T-helper 1 cell treated with Interleukin-12 subunit alpha and Interleukin-12 subunit beta and Interleukin-4 antibody, amounts not matched to agents 30 μg/mL and 1 μg/mL, for 36 hours (primary cell): ENCODE results near the gene UBE2E2.
"Not testable (repeated sequence)": the region's sequence is repeated elsewhere in the genome, so short reads cannot be mapped to it uniquely, and the experiment has no call there.

Experiments used
- H3K27ac Mint-ChIP-seq: one replicate; pipeline ENCODE4 v1.8.0; 2021; ENCODE audit warnings: mild to moderate bottlenecking, mixed read lengths
- H3K27me3 Mint-ChIP-seq: one replicate; pipeline ENCODE4 v1.8.0; 2021; ENCODE audit warnings: low read depth, mixed read lengths
- H3K36me3 Mint-ChIP-seq: one replicate; pipeline ENCODE4 v1.8.0; 2021; ENCODE audit warnings: low read depth, mixed read lengths
- H3K4me1 Mint-ChIP-seq: one replicate; pipeline ENCODE4 v1.8.0; 2021; ENCODE audit warnings: low read depth, mixed read lengths
- H3K4me3 Mint-ChIP-seq: one replicate; pipeline ENCODE4 v1.8.0; 2021; ENCODE audit warnings: mild to moderate bottlenecking, moderate library complexity, mixed read lengths
- H3K9me3 Mint-ChIP-seq: one replicate; pipeline ENCODE4 v1.8.0; 2021; ENCODE audit warnings: mixed read lengths

UBE2E2 gene

DNA sequence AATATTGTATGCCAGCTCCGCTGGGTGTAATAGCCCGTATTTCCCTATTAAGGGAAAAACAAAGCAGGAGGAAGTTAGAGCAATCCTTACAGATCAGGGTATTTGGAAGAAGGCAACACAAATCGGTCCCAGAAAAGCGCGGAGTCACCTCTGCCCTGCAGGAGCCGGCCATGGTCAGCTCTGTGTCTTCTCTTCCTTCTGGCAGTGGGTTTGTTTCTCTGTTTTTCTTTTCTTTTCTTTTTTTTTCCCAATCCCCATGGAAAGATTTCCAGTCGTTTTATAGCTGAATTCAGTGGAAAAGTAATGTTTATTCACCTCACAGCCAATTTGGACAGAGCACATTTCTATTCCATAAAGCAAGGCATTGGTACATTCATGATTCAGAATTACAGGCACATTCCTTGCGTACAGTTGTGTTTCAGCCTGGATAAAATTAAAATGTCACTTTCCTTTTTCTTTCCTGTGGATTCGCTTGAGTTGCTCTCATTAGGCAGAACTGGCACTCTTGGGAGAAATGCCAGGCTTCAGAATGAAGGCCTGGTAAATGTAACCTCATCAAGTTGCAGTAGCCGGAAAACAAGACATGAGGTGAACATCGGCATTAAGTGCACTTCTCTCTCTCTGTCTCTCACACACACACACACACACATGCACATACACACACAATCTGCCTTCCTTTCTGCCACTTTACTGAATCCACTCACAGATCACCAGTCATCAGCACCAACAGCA lies 398.1 kb downstream of the UBE2E2 start:
- no peaks in the 10 kb centered on the region for H3K9me3 Mint-ChIP-seq

DNA sequence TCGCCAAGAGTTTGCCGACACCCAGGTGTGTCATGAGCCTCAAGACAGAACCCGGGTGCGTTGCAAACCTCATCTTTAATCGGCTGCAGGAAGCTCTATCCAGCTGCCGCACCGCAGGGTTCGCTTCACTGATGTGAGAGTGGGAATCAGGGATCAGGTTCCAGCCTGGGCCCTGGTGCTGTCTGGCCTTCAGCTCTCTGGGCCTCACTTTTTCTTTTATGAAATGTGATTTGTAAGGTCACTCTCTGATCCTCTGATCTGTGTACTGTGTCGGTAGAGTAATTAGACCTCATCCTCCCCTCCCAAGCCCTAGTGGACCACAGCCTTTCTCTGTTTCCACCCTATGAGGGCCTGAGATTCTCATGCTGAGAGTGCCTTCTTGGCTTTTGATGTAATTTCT lies 399.8 kb downstream of the UBE2E2 start:
- no peak overlapping the region for H3K27ac Mint-ChIP-seq
- no peaks in the 10 kb centered on the region for H3K27me3 Mint-ChIP-seq
- H3K4me3 Mint-ChIP-seq, result no peak overlapping the region
- H3K4me1 Mint-ChIP-seq, result no peaks in the 10 kb centered on the region
- no peaks in the 10 kb centered on the region for H3K9me3 Mint-ChIP-seq
- H3K36me3 Mint-ChIP-seq, result no peaks in the 10 kb centered on the region

More for the DNA sequence above, 398.1 kb downstream of the UBE2E2 start:
- Mint-ChIP-seq H3K36me3 (no peaks in the 10 kb centered on the region), H3K4me1 (no peaks in the 10 kb centered on the region), H3K27ac (no peak overlapping the region), H3K4me3 (no peak overlapping the region), H3K27me3 (no peaks in the 10 kb centered on the region)

DNA sequence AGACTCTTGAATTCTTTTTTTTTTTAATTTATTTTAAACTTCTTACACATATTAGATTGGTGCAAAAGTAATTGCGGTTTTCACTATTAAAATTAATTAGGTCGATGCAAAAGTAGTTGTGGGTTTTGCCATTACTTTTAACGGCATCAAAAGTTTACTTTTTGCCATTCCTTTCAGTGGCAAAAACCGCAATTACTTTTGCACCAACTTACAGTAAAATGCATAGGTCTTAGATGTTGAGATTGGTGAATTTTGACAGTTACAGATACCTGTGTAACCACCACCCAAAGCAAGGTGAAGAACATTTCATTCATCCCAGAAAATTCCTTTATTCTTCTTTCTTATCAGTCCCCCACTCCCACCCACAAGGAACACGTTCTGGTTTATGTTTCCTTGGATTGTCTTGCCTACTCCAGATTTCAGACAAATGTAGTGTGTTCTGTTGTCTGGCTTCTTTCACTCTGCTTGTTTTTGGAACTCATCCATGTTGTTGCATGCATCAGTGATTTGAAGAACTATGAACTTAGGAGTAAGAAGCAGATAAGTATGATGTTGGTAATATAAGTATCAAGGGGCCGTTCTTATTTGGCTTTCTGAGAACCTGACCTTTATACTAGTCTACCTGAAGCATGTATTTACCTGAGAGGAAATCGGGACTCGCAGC lies 404.2 kb downstream of the UBE2E2 start:
- no peak overlapping the region for H3K4me3 Mint-ChIP-seq

DNA sequence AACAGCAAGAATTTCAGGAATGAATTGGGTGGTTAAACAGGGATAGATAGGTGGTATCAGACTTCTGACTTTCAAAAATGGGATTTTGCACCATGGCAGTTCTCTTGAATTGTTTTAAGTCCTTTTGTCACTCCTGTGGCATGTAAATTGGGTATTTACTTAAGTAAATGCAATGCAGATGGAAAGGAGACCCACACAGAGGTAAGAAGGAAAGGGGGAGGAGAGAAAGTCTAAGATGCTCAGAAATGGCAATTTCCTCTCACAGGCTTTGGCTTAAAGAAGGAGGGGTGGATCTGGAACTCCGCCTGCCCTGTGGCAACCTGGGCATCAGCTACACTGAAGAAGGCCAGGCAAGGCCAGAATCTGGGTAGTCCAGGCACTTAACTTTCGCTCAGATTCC lies 405.5 kb downstream of the UBE2E2 start:
- no peak overlapping the region for H3K27ac Mint-ChIP-seq
- H3K36me3 Mint-ChIP-seq, result no peaks in the 10 kb centered on the region
- no peaks in the 10 kb centered on the region for H3K27me3 Mint-ChIP-seq
- H3K4me1 Mint-ChIP-seq, result no peaks in the 10 kb centered on the region
- H3K4me3 Mint-ChIP-seq, result no peak overlapping the region
- H3K9me3 Mint-ChIP-seq, result no peaks in the 10 kb centered on the region

More for the DNA sequence above, 404.2 kb downstream of the UBE2E2 start:
- H3K4me1 Mint-ChIP-seq, result no peaks in the 10 kb centered on the region
- no peak overlapping the region for H3K27ac Mint-ChIP-seq
- no peaks in the 10 kb centered on the region for H3K9me3 Mint-ChIP-seq
- H3K36me3 Mint-ChIP-seq, result no peaks in the 10 kb centered on the region
- no peaks in the 10 kb centered on the region for H3K27me3 Mint-ChIP-seq

DNA sequence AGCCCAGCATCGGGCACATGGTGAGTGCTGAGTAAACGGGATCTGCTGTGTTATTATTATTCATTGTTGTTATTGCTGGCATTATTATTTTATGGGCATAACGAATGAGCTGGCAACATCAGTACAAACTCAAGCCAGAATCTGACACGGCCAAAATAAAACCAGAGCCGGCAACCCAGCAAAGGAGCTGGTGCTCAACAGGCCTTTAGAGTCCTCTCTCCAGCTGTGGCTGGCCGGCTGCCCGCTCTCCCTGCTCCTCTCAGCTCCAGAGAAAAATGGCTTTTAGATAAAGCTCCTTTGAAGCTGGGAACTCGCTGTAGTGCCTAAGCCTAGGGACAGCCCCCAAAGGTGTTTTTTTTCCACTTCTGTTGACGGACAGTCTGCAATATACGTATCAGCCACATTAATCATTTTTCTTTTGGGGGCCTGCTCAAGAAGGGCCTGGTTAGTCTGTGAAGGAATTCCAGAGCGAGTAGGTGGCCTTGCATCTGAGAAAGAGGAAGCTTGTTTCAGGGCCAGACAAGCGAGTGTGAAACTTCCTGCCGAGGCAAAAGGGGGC lies 408.7 kb downstream of the UBE2E2 start:
- Mint-ChIP-seq H3K4me3 (no peak overlapping the region), H3K27me3 (no peaks in the 10 kb centered on the region), H3K9me3 (peaks cover 6% of the 10 kb centered on the region), H3K4me1 (peaks cover 3% of the 10 kb centered on the region), H3K36me3 (no peaks in the 10 kb centered on the region), H3K27ac (no peak overlapping the region)

DNA sequence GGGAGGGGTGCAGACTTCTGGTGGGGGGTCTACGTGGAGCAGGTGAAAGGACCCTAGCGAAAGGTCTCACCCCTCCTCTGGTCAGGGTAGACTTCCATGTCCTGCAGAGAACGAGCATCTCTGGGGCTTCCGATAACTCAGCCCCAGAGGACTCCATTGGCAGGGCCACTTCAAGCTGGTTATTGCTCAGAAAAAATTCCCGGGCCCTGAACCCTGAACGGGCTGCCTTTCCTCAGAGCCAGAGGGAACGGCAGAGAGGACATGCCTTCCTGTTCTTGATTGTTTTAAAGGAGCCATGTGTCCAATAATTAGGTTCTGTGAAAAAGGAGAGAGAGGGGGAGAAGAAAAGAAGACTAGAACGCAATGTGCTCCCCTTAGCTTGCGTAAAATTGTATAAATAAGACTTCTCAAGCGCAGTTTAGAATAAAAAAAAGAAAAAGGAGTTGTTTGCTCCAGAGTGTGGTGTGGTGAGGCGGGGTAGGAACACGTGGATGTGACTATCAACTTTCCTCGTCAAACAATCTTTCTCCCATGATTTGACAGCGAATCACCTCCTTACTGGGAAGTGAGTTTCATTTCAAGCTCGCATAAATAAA lies 409.3 kb downstream of the UBE2E2 start:
- no peak overlapping the region for H3K27ac Mint-ChIP-seq
- no peaks in the 10 kb centered on the region for H3K36me3 Mint-ChIP-seq

DNA sequence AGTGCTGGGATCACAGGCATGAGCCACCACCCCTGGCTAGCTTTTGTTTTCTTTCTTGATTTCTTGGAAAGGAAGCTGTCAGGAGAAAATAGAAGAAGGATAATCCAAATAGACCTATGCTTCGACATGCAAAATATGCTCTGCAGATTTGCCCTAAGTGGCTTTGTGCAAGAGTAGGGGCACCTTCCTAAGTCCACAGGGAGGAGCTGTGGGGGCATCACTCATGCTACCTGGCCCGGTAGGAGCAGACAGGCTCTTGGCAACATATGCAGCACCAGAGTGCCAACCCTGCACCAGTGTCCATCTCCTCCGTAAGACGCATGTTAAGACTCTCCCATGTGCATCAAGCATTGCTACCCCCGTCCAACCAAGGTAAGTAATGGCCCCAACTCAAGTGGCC lies 411.9 kb downstream of the UBE2E2 start:
- no peak overlapping the region for H3K27ac Mint-ChIP-seq
- H3K9me3 Mint-ChIP-seq, result peaks cover 22% of the 10 kb centered on the region
- H3K4me3 Mint-ChIP-seq, result no peak overlapping the region
- no peaks in the 10 kb centered on the region for H3K27me3 Mint-ChIP-seq
- H3K36me3 Mint-ChIP-seq, result no peaks in the 10 kb centered on the region
- H3K4me1 Mint-ChIP-seq, result peaks cover 6% of the 10 kb centered on the region

More for the DNA sequence above, 409.3 kb downstream of the UBE2E2 start:
- no peak overlapping the region for H3K4me3 Mint-ChIP-seq
- H3K27me3 Mint-ChIP-seq, result no peaks in the 10 kb centered on the region
- peaks cover 6% of the 10 kb centered on the region for H3K4me1 Mint-ChIP-seq
- H3K9me3 Mint-ChIP-seq, result peaks cover 12% of the 10 kb centered on the region

DNA sequence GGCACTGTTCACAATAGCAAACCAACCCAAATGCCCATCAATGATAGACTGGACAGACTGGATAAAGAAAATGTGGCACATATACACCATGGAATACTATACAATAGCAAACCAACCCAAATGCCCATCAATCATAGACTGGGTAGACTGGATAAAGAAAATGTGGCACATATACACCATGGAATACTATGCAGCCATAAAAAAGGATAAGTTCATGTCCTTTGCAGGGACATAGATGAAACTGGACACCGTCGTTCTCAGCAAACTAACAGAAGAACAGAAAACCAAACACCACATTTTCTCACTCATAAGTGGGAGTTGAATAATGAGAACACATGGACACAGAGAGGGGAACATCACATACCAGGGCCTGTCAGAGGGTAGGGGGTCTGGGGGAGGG lies 415.3 kb downstream of the UBE2E2 start:
- H3K27ac Mint-ChIP-seq, H3K36me3 Mint-ChIP-seq, H3K4me1 Mint-ChIP-seq, H3K4me3 Mint-ChIP-seq, H3K27me3 Mint-ChIP-seq: not testable (repeated sequence)
- H3K9me3 Mint-ChIP-seq, result peaks cover 26% of the 10 kb centered on the region

DNA sequence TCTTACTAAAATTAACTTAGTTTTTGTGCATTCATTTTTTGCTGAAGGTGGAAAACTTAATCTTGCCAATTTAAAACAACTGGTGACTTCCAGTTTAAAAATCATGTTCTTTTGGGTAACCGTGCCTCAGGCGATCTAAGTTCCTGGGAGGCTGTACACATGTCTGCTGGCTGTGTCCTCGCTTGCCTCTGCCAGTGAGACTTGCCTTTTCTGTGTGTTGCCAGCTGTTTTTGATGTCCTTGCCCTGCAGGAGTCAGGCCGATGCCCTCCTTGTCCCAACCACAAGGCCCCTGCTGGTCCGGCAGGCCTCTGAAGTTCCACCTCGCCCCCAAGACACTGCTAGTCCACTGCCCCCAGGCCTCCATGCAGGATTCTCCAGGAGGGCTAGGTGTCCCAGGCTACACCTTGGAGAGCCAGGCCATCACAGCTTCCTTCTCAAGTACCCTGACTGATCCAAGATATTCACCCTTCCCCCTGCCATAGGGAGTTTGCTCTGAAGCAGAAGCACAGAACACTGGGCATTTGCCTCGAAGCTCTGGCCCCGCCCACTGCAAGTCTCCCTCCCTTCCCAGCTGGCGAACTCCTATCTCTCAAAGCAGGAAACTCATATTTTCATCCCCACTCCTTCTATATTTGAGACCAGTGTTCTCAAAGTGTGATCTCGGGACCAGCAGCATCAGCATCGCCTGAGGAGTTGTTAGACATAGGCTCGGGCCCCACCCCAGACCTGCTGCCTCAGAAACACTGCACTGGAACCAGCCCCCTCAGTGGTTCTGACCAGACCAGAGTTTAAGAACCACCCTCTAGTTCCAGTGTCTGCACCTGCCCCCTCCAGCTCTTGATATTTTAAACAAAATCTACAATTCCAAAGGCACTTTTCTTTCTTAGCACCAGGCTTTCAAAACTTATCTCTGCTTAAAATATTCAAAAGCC lies 416.8 kb downstream of the UBE2E2 start:
- no peak overlapping the region for H3K4me3 Mint-ChIP-seq
- no peak overlapping the region for H3K27ac Mint-ChIP-seq
- H3K4me1 Mint-ChIP-seq, result peaks cover 6% of the 10 kb centered on the region
- H3K27me3 Mint-ChIP-seq, result no peaks in the 10 kb centered on the region
- no peaks in the 10 kb centered on the region for H3K36me3 Mint-ChIP-seq
- peaks cover 26% of the 10 kb centered on the region for H3K9me3 Mint-ChIP-seq

DNA sequence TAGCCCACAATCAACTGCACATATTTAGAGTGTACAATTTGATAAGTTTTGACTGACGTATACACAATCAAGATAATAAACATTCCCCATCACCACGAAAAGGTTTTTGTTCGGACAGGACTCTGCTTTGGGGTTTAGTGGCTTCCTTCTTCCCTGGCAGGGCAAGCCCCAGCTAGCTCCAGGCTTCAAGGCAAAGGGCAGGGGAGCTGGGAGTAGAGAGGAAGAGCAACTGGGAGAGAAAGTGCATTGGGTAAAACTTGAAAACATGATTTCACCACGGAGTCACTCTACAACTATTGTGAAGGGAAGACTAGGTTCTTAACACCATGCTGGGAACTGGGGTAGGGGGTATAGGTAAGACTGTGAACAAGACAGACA lies 417.5 kb downstream of the UBE2E2 start:
- H3K27ac Mint-ChIP-seq, result no peak overlapping the region
- peaks cover 26% of the 10 kb centered on the region for H3K9me3 Mint-ChIP-seq
- H3K36me3 Mint-ChIP-seq, result no peaks in the 10 kb centered on the region

DNA sequence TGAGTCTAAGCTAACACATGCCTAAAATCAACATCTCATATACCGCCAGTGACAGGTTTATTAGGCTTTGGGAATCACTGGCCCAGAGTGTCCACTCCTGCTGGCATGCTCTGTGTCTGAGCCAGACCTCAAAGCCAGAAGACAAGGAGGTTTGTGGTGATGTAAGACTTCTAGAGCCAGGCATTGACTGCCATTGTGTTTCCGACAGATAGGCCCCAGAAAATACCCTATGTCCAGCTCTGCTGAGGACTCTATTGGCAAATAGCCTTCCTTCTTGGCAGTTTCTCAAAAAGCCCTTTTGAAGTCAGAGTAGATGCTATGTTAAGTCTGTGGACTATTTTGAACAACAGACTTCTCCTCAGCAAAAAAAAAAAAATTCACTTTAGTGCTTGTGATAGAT lies 420.7 kb downstream of the UBE2E2 start:
- H3K27ac Mint-ChIP-seq, result no peak overlapping the region
- no peaks in the 10 kb centered on the region for H3K4me1 Mint-ChIP-seq
- H3K9me3 Mint-ChIP-seq, result peaks cover 11% of the 10 kb centered on the region
- no peaks in the 10 kb centered on the region for H3K27me3 Mint-ChIP-seq
- H3K36me3 Mint-ChIP-seq, result no peaks in the 10 kb centered on the region
- H3K4me3 Mint-ChIP-seq, result no peak overlapping the region

More for the DNA sequence above, 417.5 kb downstream of the UBE2E2 start:
- Mint-ChIP-seq H3K4me1 (peaks cover 6% of the 10 kb centered on the region), H3K4me3 (no peak overlapping the region), H3K27me3 (no peaks in the 10 kb centered on the region)

DNA sequence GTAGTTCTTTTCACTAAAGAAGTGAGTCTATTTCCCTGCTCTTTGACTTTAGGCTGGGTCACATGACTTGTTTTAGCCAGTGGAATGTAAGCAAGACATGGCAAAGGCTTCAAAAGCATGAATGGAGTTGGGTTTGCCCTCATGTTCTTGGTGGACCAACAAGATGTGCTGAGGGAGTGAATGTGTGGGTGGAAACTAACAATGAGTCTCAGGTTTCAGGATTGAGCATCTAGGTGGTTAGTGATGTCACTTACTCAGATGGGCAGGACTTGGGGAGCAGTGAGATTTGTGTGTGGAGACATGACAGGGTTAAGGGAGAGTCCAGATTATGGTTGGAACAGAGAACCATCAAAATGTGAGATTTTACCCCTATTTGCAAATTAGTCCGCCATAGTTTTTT lies 421.2 kb downstream of the UBE2E2 start:
- Mint-ChIP-seq H3K4me1 (no peaks in the 10 kb centered on the region), H3K9me3 (peaks cover 11% of the 10 kb centered on the region), H3K4me3 (no peak overlapping the region), H3K27ac (no peak overlapping the region), H3K27me3 (no peaks in the 10 kb centered on the region), H3K36me3 (no peaks in the 10 kb centered on the region)

DNA sequence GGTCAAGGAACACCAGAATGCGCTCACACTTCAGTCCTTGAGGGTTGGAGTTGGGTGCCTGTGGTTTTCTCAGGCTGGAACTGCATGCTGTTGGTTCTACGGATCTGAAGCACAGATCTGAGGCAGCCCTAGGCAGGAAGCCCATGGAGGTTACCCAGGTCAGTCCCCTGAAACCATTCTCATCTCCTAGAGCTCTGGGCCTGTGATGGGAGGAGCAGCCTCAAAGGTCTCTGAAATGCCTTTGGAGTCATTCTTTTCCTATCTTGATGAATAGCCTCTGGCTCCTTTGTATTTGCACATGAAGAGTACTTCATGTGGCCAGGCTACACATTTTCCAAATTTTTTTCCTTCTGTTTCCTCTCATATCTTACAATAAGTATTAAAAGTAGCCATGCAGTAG lies 423.3 kb downstream of the UBE2E2 start:
- no peaks in the 10 kb centered on the region for H3K27me3 Mint-ChIP-seq
- H3K9me3 Mint-ChIP-seq, result peaks cover 11% of the 10 kb centered on the region
- no peak overlapping the region for H3K4me3 Mint-ChIP-seq
- H3K27ac Mint-ChIP-seq, result no peak overlapping the region
- no peaks in the 10 kb centered on the region for H3K36me3 Mint-ChIP-seq
- H3K4me1 Mint-ChIP-seq, result no peaks in the 10 kb centered on the region
